Activated T-cell treated with anti-CD3 and anti-CD28 coated beads, Interleukin-2, amount 50 U/mL, for 72 hours (primary cell): ENCODE measurements around the gene OGT. TPM values are rescaled to one million over a fixed set of nuclear protein-coding genes. Genes with fewer than 3 reads are reported as not detected.
"Not testable (repeated sequence)": the region's sequence is repeated elsewhere in the genome, so short reads cannot be mapped to it uniquely, and the experiment has no call there.

Experiments
- ATAC-seq, 2 donors: fragments of 150-1000 bp; cut with Tn5 transposase; replicated peaks in 1 of 2; 2 replicates each; pipeline ENCODE4 v1.10.0; 2021; ENCODE audit warnings: moderate library complexity in 2 of 2, mild to moderate bottlenecking in 1 of 2
- DNase-seq, 2 donors: peaks; one replicate each; pipeline ENCODE4 v3.0.0; 2021 to 2022; ENCODE audit warnings: mixed read lengths in 1 of 2
- H3K27ac Mint-ChIP-seq: one replicate; pipeline ENCODE4 v1.8.0; 2022; ENCODE audit warnings: mild to moderate bottlenecking, moderate library complexity, mixed read lengths
- H3K27me3 Mint-ChIP-seq: one replicate; pipeline ENCODE4 v1.8.0; 2022; ENCODE audit warnings: low read depth, mixed read lengths
- H3K36me3 Mint-ChIP-seq, 2 donors: one replicate each; pipeline ENCODE4 v1.8.0; 2022; ENCODE audit warnings: mixed read lengths in 2 of 2, mild to moderate bottlenecking in 1 of 2; ENCODE audit not compliant: insufficient read depth in 2 of 2
- H3K4me1 Mint-ChIP-seq: one replicate; pipeline ENCODE4 v1.8.0; 2022; ENCODE audit warnings: low read depth, mixed read lengths
- H3K4me3 Mint-ChIP-seq, 2 donors: one replicate each; pipeline ENCODE4 v1.8.0; 2022; ENCODE audit warnings: mild to moderate bottlenecking in 2 of 2, mixed read lengths in 2 of 2, moderate library complexity in 2 of 2
- H3K9me3 Mint-ChIP-seq, 2 donors: one replicate each; pipeline ENCODE4 v1.8.0; 2022; ENCODE audit warnings: mixed read lengths in 2 of 2
- total RNA-seq, 2 donors: library from RNA; stranded (reverse); gene quantifications; one replicate each; pipeline ENCODE4 v1.2.3, GENCODE V29; 2022

Gene OGT
- total RNA-seq, 2 donors from 2014 or later: 702 to 788 TPM

GRCh38 chrX:71609095-71609750, 76.3 kb downstream of the OGT start:
- Mint-ChIP-seq H3K36me3 (peaks cover 22 to 43% of the 10 kb centered on the region in 2 donors), H3K27ac (peak overlapping the region; percentile 79), H3K9me3 (peaks cover 0 to 1% of the 10 kb centered on the region in 2 donors), H3K27me3 (no peaks in the 10 kb centered on the region), H3K4me3 (no peak overlapping the region), H3K4me1 (peaks cover 44% of the 10 kb centered on the region)
- no peak for ATAC-seq
- DNase-seq: no peak

GRCh38 chrX:71611736-71612135, 78.8 kb downstream of the OGT start:
- Mint-ChIP-seq H3K36me3 (peaks cover 25 to 30% of the 10 kb centered on the region in 2 donors), H3K4me1 (peaks cover 43% of the 10 kb centered on the region)
- not testable (repeated sequence) for ATAC-seq, H3K4me3 Mint-ChIP-seq, H3K9me3 Mint-ChIP-seq, DNase-seq, H3K27me3 Mint-ChIP-seq, H3K27ac Mint-ChIP-seq

GRCh38 chrX:71612256-71612655, 79.4 kb downstream of the OGT start:
- Mint-ChIP-seq H3K4me1 (peaks cover 43% of the 10 kb centered on the region), H3K36me3 (peaks cover 25 to 30% of the 10 kb centered on the region in 2 donors), H3K9me3 (no peaks in the 10 kb centered on the region), H3K27me3 (no peaks in the 10 kb centered on the region), H3K27ac (no peak overlapping the region), H3K4me3 (no peak overlapping the region)
- ATAC-seq: no peak
- DNase-seq: no peak

- no peak for DNase-seq
- H3K4me3 Mint-ChIP-seq: peak overlapping the region; percentile 80 to 90
- no peak overlapping the region for H3K27ac Mint-ChIP-seq
- H3K27me3 Mint-ChIP-seq: no peaks in the 10 kb centered on the region
- no peak for ATAC-seq
- H3K9me3 Mint-ChIP-seq: no peaks in the 10 kb centered on the region
- H3K4me1 Mint-ChIP-seq: peaks cover 60% of the 10 kb centered on the region
- peaks cover 12 to 15% of the 10 kb centered on the region in 2 donors for H3K36me3 Mint-ChIP-seq
These were observed 82.2 kb downstream of the OGT start for GRCh38 chrX:71615056-71615455.

- Mint-ChIP-seq H3K27me3 (no peaks in the 10 kb centered on the region), H3K27ac (peak overlapping the region; percentile 86), H3K9me3 (no peaks in the 10 kb centered on the region), H3K4me1 (peaks cover 68% of the 10 kb centered on the region), H3K4me3 (peak overlapping the region; percentile 80 to 90), H3K36me3 (peaks cover 9 to 12% of the 10 kb centered on the region in 2 donors)
- peak in 1 of 2 donors; percentile 51 for DNase-seq
- peak; percentile 30 to 43 for ATAC-seq
These were observed 83.0 kb downstream of the OGT start for GRCh38 chrX:71615954-71616353.

- peaks cover 6 to 8% of the 10 kb centered on the region in 2 donors for H3K36me3 Mint-ChIP-seq
- H3K4me3 Mint-ChIP-seq: peak overlapping the region; percentile 80 to 90
- peaks cover 78% of the 10 kb centered on the region for H3K4me1 Mint-ChIP-seq
- DNase-seq (peak in 1 of 2 donors; percentile 40), ATAC-seq (peak in 1 of 2 donors; percentile 12)
- H3K27me3 Mint-ChIP-seq: no peaks in the 10 kb centered on the region
- peak overlapping the region; percentile 75 for H3K27ac Mint-ChIP-seq
- no peaks in the 10 kb centered on the region for H3K9me3 Mint-ChIP-seq
These were observed 84.0 kb downstream of the OGT start for GRCh38 chrX:71616672-71617529.

- H3K4me1 Mint-ChIP-seq: peaks cover 84% of the 10 kb centered on the region
- H3K4me3 Mint-ChIP-seq: peak overlapping the region; percentile 80 to 90
- no peaks in the 10 kb centered on the region for H3K27me3 Mint-ChIP-seq
- peaks cover 6% of the 10 kb centered on the region in 2 donors for H3K36me3 Mint-ChIP-seq
- DNase-seq (no peak), ATAC-seq (no peak)
- H3K27ac Mint-ChIP-seq: peak overlapping the region; percentile 96
- H3K9me3 Mint-ChIP-seq: no peaks in the 10 kb centered on the region
These were observed 84.8 kb downstream of the OGT start for GRCh38 chrX:71617742-71618141.

- peak; percentile 56 to 70 for ATAC-seq
- Mint-ChIP-seq H3K27me3 (no peaks in the 10 kb centered on the region), H3K4me1 (peaks cover 89% of the 10 kb centered on the region), H3K4me3 (peak within 1 kb of the TSS; percentile 80 to 90), H3K36me3 (peaks cover 2 to 6% of the 10 kb centered on the region in 2 donors), H3K9me3 (no peaks in the 10 kb centered on the region), H3K27ac (peak within 1 kb of the TSS; percentile 96)
- peak; percentile 71 to 87 for DNase-seq
These were observed 85.4 kb downstream of the OGT start, which contains the start of gene CXCR3 for GRCh38 chrX:71618303-71618721. Gene CXCR3, minus strand, starts transcription at chrX:71618511. Its CDS starts 62 bp downstream, at chrX:71618449.

GRCh38 chrX:71618787-71619186, 85.9 kb downstream of the OGT start:
- H3K27me3 Mint-ChIP-seq: no peaks in the 10 kb centered on the region
- H3K9me3 Mint-ChIP-seq: no peaks in the 10 kb centered on the region
- peak overlapping the region; percentile 80 to 90 for H3K4me3 Mint-ChIP-seq
- no peak for DNase-seq
- H3K36me3 Mint-ChIP-seq: peaks cover 2 to 6% of the 10 kb centered on the region in 2 donors
- no peak for ATAC-seq
- peaks cover 89% of the 10 kb centered on the region for H3K4me1 Mint-ChIP-seq
- H3K27ac Mint-ChIP-seq: peak overlapping the region; percentile 96

- DNase-seq: peak; percentile 67 to 78
- Mint-ChIP-seq H3K27ac (peak overlapping the region; percentile 96), H3K9me3 (no peaks in the 10 kb centered on the region), H3K27me3 (no peaks in the 10 kb centered on the region), H3K4me3 (peak overlapping the region; percentile 80 to 90), H3K4me1 (peaks cover 92% of the 10 kb centered on the region), H3K36me3 (peaks cover 2 to 6% of the 10 kb centered on the region in 2 donors)
- ATAC-seq: peak; percentile 48 to 54
These were observed 86.3 kb downstream of the OGT start for GRCh38 chrX:71619193-71619592.

- no peaks in the 10 kb centered on the region for H3K9me3 Mint-ChIP-seq
- H3K4me1 Mint-ChIP-seq: peaks cover 89% of the 10 kb centered on the region
- peak overlapping the region; percentile 7 to 80 for H3K4me3 Mint-ChIP-seq
These were observed 87.1 kb downstream of the OGT start for GRCh38 chrX:71619986-71620385.

GRCh38 chrX:71621603-71622002, 88.7 kb downstream of the OGT start:
- ATAC-seq (no peak), DNase-seq (no peak)
- Mint-ChIP-seq H3K27me3 (no peaks in the 10 kb centered on the region), H3K4me1 (peaks cover 73% of the 10 kb centered on the region), H3K36me3 (peaks cover 0 to 3% of the 10 kb centered on the region in 2 donors), H3K9me3 (no peaks in the 10 kb centered on the region), H3K27ac (peak overlapping the region; percentile 74), H3K4me3 (peak overlapping the region in 1 of 2 donors; percentile 53)

More at GRCh38 chrX:71619986-71620385, 87.1 kb downstream of the OGT start:
- H3K36me3 Mint-ChIP-seq: peaks cover 0 to 4% of the 10 kb centered on the region in 2 donors
- H3K27ac Mint-ChIP-seq: no peak overlapping the region
- ATAC-seq (no peak), DNase-seq (no peak)
- H3K27me3 Mint-ChIP-seq: no peaks in the 10 kb centered on the region

GRCh38 chrX:71622032-71622575, 89.2 kb downstream of the OGT start:
- H3K27ac Mint-ChIP-seq: peak overlapping the region; percentile 74
- peak overlapping the region; percentile 78 to 85 for H3K4me3 Mint-ChIP-seq
- no peaks in the 10 kb centered on the region for H3K9me3 Mint-ChIP-seq
- no peak for DNase-seq
- peaks cover 0 to 2% of the 10 kb centered on the region in 2 donors for H3K36me3 Mint-ChIP-seq
- H3K27me3 Mint-ChIP-seq: no peaks in the 10 kb centered on the region
- ATAC-seq: peak in 1 of 2 donors; percentile 0
- H3K4me1 Mint-ChIP-seq: peaks cover 68% of the 10 kb centered on the region
